HepG2 (cell line): ENCODE results near the gene STON1. TPM values are rescaled to one million over a fixed set of nuclear protein-coding genes. Genes with fewer than 3 reads are reported as not detected.
A peak's percentile ranks its signal among the peaks of the same experiment; 100 is the strongest.

Experiments used
- ATF1 ChIP-seq: IDR thresholded peaks from 2 replicates; pipeline ENCODE4 v1.6.1; 2016; ENCODE audit warnings: mild to moderate bottlenecking, control low read depth
- KLF12 ChIP-seq: sonication (generic); formaldehyde crosslinking; IDR thresholded peaks from 2 replicates; pipeline ENCODE4 v1.4.0; 2020; ENCODE audit warnings: missing genetic modification reagents, borderline replicate concordance
- MAFG ChIP-seq: sonication (generic); formaldehyde crosslinking; IDR thresholded peaks from 2 replicates; pipeline ENCODE4 v1.5.1; 2020; ENCODE audit warnings: mild to moderate bottlenecking, missing genetic modification reagents
- MTA1 ChIP-seq: sonication (generic); formaldehyde crosslinking; IDR thresholded peaks from 2 replicates; pipeline ENCODE4 v1.4.0; 2020; ENCODE audit warnings: missing genetic modification reagents, mild to moderate bottlenecking, borderline replicate concordance
- MXD4 ChIP-seq: IDR thresholded peaks from 2 replicates; pipeline ENCODE4 v1.6.1; 2016; ENCODE audit warnings: mild to moderate bottlenecking, missing biosample characterization, missing genetic modification reagents
- NR2F1 ChIP-seq, 2 experiments: fragments of 450-650 bp in 1 of 2; formaldehyde crosslinking in 1 of 2; IDR thresholded peaks; 2 replicates each; pipeline versions ENCODE4 v1.5.0 to v1.6.1; 2016 to 2020; ENCODE audit warnings: mild to moderate bottlenecking in 1 of 2, missing compliant biosample characterization in 1 of 2, missing genetic modification reagents in 1 of 2, moderate library complexity in 1 of 2
- PLSCR1 ChIP-seq: sonication (generic); formaldehyde crosslinking; IDR thresholded peaks from 2 replicates; pipeline ENCODE4 v1.5.0; 2020; ENCODE audit warnings: missing genetic modification reagents, mild to moderate bottlenecking, borderline replicate concordance
- POLR2A ChIP-seq, 2 experiments: IDR thresholded peaks; 2 replicates each; pipeline ENCODE4 v1.6.1; 2011; ENCODE audit warnings: low read depth in 2 of 2, low read length in 2 of 2, mild to moderate bottlenecking in 1 of 2, moderate library complexity in 1 of 2; ENCODE audit not compliant: insufficient read depth in 1 of 2
- RFX3 ChIP-seq: IDR thresholded peaks from 2 replicates; pipeline ENCODE4 v1.6.1; 2016; ENCODE audit warnings: missing biosample characterization, missing genetic modification reagents
- SCMH1 ChIP-seq: sonication (generic); formaldehyde crosslinking; IDR thresholded peaks from 2 replicates; pipeline ENCODE4 v1.9.0; 2021; ENCODE audit warnings: missing genetic modification reagents, mild to moderate bottlenecking, borderline replicate concordance
- STAT6 ChIP-seq: sonication (generic); formaldehyde crosslinking; IDR thresholded peaks from 2 replicates; pipeline ENCODE4 v1.4.0; 2020; ENCODE audit warnings: missing genetic modification reagents, mild to moderate bottlenecking, borderline replicate concordance
- TERF1 ChIP-seq: sonication (generic); formaldehyde crosslinking; IDR thresholded peaks from 2 replicates; pipeline ENCODE4 v1.8.0; 2022; ENCODE audit warnings: mild to moderate bottlenecking, missing genetic modification reagents, moderate library complexity
- ZFYVE20 ChIP-seq: sonication (generic); formaldehyde crosslinking; IDR thresholded peaks from 2 replicates; pipeline ENCODE4 v1.8.0; 2023; ENCODE audit warnings: low read depth, mild to moderate bottlenecking, moderate library complexity, missing genetic modification reagents, borderline replicate concordance
- ZKSCAN5 ChIP-seq: sonication (generic); formaldehyde crosslinking; IDR thresholded peaks from 2 replicates; pipeline ENCODE4 v1.5.1; 2020; ENCODE audit warnings: mild to moderate bottlenecking, missing genetic modification reagents
- ZNF30 ChIP-seq: sonication (generic); formaldehyde crosslinking; IDR thresholded peaks from 2 replicates; pipeline ENCODE4 v1.5.0; 2020; ENCODE audit warnings: mild to moderate bottlenecking, missing genetic modification reagents
- ZNF558 ChIP-seq: sonication (generic); formaldehyde crosslinking; IDR thresholded peaks from 2 replicates; pipeline ENCODE4 v1.9.0; 2022; ENCODE audit warnings: mild to moderate bottlenecking, missing genetic modification reagents, borderline replicate concordance
- ZNF615 ChIP-seq: sonication (generic); formaldehyde crosslinking; IDR thresholded peaks from 2 replicates; pipeline ENCODE4 v1.5.0; 2020; ENCODE audit warnings: mild to moderate bottlenecking, missing genetic modification reagents, borderline replicate concordance
- ZNF646 ChIP-seq: sonication (generic); formaldehyde crosslinking; IDR thresholded peaks from 2 replicates; pipeline ENCODE4 v1.9.0; 2021; ENCODE audit warnings: mild to moderate bottlenecking, missing genetic modification reagents
- ZSCAN22 ChIP-seq: sonication (generic); formaldehyde crosslinking; IDR thresholded peaks from 2 replicates; pipeline ENCODE4 v1.4.0; 2020; ENCODE audit warnings: mild to moderate bottlenecking, missing genetic modification reagents
- ZSCAN31 ChIP-seq: sonication (generic); formaldehyde crosslinking; IDR thresholded peaks from 2 replicates; pipeline ENCODE4 v1.5.0; 2020; ENCODE audit warnings: low read depth, mild to moderate bottlenecking, missing genetic modification reagents
- polyA plus RNA-seq, 8 experiments: library from polyadenylated mRNA; depleted of rRNA in 3 of 8; stranded (reverse) in 7 of 8; unstranded in 1 of 8; fragments of >200 nt; fragmentation: Illumina TruSeq in 4 of 8; extraction: Trizol in 4 of 8; gene quantifications; 2 replicates each; pipeline versions ENCODE4 v1.2.1 to v1.2.3, GENCODE V29; 2011 to 2016; ENCODE audit warnings: low read depth in 4 of 8, missing spikeins in 1 of 8, mixed read lengths in 1 of 8; ENCODE audit not compliant: insufficient read depth in 1 of 8
- total RNA-seq, 5 experiments: library from RNA; depleted of rRNA; stranded (reverse); fragments of >200 nt; fragmentation: Illumina TruSeq; extraction: Trizol; gene quantifications; 2 replicates each; pipeline ENCODE4 v1.2.3, GENCODE V29; 2016; ENCODE audit warnings: low read depth in 1 of 5

STON1 gene
- total and polyA plus RNA-seq, 2 of the 13 experiments (the other 11 are each of a cell fraction or from before 2014, with no cell fraction given): 0.09 to 0.28 TPM

GRCh38 chr2:48572816-48573215 is 42.9 kb downstream of the STON1 start (continued):
- TF ChIP-seq ZSCAN31 (CRISPR knock-in tag): no peak
- no peak for TF ChIP-seq ATF1
- no peak for TF ChIP-seq SCMH1 (CRISPR knock-in tag)
- no peak for TF ChIP-seq ZNF30 (CRISPR knock-in tag)
- no peak for TF ChIP-seq ZFYVE20 (CRISPR knock-in tag)
- no peak for TF ChIP-seq KLF12 (CRISPR knock-in tag)
- TF ChIP-seq POLR2A (IDR thresholded peaks at IDR 0.05; ENCODE audit: insufficient read depth in 1 of 2, low read depth in 2 of 2, low read length in 2 of 2): no peak
- no peak for TF ChIP-seq MXD4 (CRISPR knock-in tag)
- TF ChIP-seq ZNF646: peak; percentile 84
- TF ChIP-seq ZSCAN22 (CRISPR knock-in tag): no peak
- no peak for TF ChIP-seq RFX3 (CRISPR knock-in tag)
- no peak for TF ChIP-seq ZNF558 (CRISPR knock-in tag)
- no peak for TF ChIP-seq MAFG (CRISPR knock-in tag)
- no peak for TF ChIP-seq NR2F1 (CRISPR knock-in tag; IDR thresholded peaks at IDR 0.05)
- no peak for TF ChIP-seq MTA1 (CRISPR knock-in tag)
- no peak for TF ChIP-seq PLSCR1 (CRISPR knock-in tag)
- TF ChIP-seq ZNF615 (CRISPR knock-in tag): no peak
- TF ChIP-seq TERF1 (CRISPR knock-in tag): no peak
- TF ChIP-seq ZKSCAN5 (CRISPR knock-in tag): no peak
- no peak for TF ChIP-seq STAT6 (CRISPR knock-in tag)
